Activated naive CD4-positive, alpha-beta T cell (primary cell): Measurements from ENCODE around the gene PTPN9.
"Not testable (repeated sequence)": the region's sequence is repeated elsewhere in the genome, so short reads cannot be mapped to it uniquely, and the experiment has no call there.

ENCODE experiments used
- DNase-seq, 4 experiments: peaks; one replicate each; lab custom pipeline; 2025; lab: John Stamatoyannopoulos, UW

PTPN9 gene

DNA sequence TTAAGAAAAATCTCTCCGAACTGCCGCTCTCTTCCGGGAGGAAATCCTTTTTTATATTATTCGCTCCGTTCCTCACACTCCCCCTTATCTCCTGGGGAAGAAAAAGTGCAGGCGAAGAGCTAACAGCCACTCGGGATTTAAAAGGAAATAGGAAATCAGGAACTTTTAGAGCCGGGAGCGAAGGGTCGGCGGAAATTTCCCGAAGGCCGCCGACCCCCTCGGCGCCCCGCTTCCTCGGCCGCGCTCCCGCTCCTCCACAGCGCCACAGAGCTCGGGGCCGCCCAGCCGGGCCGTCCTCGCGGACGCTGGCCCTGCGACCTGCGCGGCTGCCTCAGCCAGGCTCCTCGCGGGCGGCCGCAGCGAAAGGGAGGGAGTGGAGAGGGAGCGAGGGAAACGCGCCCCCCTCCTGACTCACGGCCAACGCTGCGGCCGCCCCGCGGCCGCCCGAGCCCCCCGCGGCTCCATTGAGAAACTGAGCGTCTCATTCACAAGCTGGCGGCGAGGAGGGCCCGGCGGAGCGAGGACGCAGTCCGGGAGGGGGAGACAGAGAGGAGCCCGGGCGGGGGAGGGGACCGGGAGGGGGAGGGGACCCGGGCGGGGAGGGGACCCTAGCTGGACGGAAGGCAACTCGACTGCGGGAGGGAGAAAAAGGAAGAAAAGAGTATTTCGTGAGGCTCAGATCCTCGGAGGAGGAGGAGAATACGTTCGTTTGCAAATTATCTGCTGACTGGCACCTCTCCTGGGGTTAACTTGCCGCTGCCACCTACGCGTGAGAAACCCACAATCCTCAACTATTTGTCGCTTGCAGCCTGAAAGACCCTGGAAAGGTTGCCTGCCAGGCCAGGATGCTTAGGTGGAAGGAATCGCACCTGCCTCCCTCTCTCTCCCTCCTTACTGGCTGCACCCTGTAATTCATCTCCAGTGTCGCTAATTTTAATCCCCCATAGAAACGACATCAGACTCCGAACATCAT is at the start of gene PTPN9:
Gene PTPN9, minus strand, starts transcription at position 368 of the 973 bp plus-strand sequence. CDS start 539 bp downstream, outside the sequence.
- peak; percentile 10 to 64 (median 30) for DNase-seq

DNA sequence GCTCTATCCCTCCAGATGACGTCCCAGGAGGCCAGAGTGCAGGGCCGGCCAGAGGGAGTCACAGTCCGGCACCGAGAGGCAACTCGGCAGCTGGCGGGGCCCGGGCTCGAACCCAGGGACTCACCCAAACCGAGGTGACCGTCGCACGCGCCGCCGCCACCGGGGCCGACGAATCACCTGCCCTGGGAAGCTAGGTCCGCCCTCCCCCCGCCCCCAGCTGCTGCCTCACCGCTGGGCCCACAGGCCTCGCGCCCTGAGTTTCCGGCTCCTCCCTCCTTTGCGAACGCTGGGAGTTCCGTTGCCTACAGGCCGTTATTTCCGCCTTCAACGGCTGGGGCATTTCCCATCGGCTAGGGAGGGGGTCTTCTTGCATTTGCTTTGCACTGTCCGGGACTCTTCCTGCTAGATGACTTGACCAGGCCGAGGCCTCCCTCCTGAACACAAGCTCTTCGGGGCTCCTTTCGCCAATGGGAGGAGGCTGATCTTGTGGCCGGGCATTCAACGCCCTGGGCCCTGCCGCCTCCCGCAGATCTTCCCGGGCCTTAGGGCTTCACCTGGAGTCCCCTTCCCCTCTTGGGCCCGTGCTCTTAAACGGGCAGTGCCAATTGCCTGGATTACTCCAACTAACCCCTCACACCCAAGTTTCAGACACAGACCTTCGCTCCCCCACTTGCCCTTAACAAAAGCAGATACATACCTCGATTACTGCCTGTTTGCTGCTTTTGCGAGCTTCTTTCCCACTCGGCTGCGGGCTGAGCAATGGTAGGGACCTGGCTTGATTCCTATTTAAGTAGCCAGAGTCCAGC is 46.6 kb upstream of the PTPN9 start, which contains the start of gene SNUPN:
Gene SNUPN, minus strand, starts transcription at position 184 of the 806 bp plus-strand sequence. CDS start 4,674 bp downstream, outside the sequence.
- peak; percentile 85 to 95 (median 88) for DNase-seq

DNA sequence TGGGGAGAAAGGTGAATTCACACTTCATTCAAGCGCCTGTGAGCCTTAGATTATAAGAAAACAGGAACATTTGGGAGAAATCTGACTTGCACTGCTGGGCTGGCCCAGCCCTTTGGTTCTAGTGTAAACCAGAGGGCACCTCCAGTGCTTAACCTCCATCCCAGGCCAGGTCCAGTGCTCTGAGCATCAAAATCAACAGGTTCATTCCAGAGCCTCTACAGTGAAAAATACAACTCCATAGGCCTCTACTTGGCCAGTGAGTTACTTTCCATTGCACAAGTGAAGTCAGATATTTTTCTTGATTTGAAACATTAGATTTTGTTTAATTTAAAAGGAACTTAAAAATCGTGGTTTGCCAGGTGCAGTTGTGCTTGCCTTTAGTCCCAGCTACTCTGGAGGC is 43.4 kb upstream of the PTPN9 start:
- DNase-seq, result no peak

DNA sequence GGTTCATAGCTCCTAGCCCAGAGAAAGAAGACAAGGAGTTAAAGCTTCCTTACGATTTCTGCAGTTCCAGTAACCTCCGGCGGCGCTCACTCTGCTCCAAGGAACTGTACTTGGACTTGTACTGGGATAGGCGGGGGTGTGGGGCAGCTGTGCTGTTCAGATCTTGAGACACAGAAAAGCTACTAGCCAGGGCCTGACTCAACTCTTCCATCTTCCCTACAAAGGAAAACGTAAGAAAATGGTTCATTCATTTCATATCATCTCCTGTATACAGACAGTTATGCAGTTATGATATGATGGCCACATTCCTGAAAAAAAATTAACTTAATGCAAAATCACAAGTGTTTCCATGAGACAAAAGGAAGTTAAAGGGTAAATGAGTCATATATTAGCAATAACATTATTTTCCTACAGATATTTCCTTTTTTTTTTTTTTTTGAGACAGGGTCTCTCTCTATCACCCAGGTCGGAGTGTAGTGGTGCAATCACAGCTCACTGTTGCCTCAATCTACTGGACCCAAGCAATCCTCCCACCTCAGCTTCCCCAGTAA is 41.8 kb upstream of the PTPN9 start:
- no peak for DNase-seq

DNA sequence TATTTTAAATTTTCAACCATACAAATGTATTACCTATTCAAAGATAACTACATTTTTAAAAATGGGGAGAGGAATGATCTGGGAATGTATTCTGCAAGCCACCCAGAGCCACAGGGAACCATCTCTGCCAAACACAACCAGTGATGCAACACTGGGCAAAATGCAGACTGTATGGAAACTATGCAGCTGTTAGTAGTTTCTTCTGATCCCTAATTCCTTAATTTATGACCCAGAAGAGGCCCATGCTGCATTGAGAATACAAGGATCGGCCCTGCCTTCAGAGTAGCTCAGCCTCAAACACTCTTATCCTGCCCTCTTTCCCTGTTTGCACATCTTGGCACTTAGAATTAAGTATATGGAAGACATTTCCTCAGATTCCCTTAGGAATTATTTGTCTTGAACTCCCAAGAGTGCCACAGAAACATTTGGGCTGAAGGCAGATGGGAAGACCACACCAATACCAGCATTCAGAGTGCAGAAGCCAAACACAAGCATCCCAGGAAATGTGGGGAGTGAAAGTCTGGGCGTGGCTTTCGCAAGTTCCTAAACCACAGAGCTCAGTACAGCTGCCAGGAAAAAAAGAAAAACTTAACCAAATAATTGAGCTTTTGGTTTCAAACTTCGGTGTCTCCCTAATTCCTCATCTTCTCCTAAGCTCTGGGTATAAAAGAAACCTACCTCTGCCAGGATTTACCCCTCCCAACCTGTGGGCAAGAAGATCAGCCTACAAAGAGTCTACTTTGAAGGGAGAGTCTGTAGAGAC is 41.1 kb upstream of the PTPN9 start:
- no peak for DNase-seq

DNA sequence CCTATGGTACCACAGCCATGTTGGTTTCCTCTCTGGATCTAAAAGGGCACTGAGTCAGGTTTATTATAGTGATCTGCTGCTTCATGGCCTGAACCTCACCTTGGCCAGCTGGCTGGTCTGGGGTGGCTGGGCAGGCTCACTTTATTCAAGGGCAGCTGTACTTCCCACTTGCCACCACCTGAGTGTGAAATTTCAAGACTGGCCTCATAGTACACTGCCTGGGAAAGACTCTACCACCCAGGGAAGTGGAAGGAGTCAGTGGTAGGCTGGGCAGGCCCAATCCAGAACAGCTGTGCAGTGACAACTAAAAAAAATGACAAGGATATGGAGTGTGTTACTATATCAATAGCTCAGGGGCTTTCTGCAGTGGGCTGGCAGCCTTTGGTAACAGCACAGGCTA is 37.7 kb upstream of the PTPN9 start:
- DNase-seq, result no peak

DNA sequence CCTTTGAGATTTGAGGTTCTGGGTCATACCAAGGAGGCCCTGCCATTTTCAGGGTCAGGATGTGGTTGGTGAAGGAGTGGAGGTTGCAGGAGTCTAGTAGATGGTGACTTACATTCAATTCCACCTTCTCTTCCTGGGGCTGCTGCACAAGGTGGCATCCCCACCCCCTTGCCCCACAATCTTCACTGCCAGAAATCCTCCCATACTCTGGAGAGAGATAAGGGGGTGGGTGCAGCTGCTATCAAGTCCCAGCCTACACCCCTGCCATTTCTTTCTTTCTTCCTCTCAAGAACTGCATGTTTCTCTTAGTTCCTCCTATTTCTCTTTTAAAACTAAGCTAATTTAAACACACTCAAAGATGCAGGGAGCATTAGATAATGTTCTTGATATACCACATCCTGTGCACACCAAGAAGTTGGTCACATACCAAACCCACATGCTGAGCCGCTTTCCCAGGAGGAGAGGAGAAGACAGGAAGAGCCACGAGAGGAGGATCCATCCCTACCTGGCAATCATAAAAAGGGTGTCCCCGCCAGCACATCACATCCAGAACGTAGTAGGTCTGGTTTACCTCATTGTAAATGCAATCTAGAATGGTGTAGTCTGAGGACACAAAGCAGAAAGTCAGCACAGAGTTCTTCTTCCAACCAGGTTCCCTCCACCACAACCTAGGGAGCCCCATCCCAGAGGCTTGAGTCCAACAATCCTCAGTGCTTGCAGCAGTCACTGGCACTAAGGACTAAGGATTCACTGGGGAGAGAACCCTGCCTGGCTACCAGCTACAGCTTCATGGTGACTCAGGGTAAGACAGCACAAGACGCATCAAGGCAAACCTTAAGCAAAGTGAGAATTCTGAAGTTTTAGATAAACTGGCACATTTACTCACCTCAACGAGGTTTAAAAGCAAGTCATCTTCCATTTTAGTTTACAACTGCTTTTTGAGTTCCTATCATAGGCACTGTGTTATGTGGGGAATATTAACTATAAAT is 27.9 kb upstream of the PTPN9 start:
- DNase-seq, result no peak

DNA sequence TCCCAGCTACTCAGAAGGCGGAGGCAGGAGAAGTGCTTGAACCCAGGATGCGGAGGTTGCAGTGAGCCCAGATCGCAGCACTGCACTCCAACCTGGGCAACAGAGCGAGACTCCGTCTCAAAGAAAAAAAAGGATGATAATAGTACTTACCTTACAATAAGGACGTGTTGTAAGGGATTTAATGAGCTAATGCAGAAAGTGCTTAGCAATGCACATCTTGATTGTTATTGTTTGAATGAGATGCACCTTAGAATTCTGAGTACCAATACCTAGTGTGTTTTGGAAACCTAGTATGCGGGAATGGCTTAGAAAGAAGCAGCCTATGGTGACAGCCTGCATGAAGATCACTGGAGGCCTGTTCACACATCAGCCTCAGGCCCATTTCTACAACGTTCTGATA is 26.9 kb upstream of the PTPN9 start:
- no peak for DNase-seq

DNA sequence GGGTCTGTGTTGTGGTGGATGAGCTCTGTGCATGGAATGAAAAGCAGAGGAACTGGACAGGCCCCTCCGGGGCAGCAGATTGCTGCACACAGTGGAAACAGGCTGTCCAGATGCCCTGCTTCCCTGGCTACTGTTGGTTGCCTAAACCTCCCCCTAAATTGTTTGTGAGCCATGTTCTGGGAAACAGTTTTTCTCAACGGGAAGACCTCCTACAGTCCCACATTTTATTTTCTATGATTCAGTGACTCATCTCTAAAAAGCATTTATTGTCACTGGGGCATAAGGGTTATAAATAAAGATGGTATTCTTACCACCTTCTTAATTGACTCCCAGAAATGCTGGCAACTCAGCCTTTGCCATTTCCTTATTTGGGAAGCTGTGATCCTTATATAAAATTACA is 20.3 kb upstream of the PTPN9 start:
- no peak for DNase-seq

DNA sequence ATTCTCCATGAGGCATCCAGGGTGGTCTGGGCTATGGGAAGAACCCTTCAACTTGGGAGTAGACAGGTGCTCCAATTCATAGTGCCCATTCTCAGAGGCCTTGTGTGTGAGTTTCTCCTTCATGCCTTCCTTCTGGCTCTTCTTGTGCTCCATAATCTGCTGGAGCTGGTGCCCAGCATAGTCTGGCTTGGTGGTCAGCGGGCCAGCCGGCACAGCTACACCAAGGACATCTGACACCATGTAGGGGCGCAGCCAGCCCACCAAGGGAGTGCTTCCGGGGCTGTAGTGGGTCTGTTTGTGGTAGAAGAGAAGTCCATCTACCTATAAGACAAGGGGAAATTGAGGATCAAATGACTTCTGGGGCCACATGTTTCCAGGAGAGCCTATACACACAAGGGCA is 19.2 kb upstream of the PTPN9 start:
- no peak for DNase-seq

DNA sequence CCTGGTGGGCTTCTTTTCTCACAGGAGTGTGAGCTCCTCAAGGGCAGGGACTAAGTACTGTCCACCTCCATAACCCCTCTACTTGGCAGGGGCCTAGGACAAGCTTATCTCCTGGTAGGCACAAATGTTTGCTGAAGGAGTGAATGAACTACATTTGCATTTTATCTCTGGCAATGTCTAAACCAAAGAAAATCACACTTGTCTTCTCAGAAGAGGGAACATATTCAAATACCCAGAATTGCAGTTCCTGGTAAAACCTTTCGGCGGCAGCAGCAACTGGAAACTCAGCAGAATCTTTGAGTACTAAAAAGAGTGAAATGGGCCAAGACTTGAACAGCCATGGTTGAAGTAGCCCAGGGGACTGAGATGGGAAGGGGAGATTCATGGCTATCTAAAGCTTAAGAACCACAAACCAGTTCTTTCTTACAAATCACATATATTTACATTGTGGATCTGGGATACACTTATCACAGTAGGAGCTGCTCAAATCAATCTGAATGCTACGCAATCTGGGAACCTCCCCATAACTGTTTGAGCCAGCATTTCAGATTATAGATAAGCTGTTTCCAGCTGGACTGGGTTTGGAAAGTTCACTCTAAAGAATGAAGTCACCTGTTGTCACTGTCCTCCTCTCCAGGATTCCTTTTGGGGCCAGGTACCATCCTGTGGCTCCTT is 18.7 kb upstream of the PTPN9 start:
- DNase-seq, result no peak

DNA sequence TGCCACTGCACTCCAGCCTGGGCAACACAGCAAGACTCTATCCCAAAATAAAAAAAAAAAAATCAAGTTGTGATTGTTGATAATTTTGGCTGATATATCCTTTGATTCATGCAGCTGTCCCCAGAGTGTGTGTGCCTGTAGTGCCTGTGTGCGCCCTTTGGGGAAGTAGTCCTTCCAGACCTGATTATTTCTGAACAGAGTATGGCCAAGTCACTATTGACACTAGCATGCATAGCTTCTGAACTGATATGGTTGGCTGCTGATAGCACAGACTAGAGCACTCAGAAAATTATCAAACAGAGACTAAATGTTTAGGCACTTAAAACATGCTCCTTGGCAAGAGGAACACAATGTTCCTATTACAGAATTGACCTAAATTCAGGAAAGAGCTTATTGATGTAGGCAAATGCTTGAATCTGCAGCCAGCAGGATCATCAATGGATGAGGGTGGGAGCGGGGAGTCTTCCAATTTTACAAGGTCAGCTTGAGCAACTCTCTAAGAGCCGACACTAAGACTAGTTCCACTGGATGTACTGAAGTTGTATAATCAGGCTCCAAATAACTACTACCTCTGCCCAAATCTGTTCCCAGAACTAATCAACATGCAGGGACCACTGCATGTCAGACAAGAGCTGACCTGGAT is 17.7 kb upstream of the PTPN9 start:
- DNase-seq, result no peak

DNA sequence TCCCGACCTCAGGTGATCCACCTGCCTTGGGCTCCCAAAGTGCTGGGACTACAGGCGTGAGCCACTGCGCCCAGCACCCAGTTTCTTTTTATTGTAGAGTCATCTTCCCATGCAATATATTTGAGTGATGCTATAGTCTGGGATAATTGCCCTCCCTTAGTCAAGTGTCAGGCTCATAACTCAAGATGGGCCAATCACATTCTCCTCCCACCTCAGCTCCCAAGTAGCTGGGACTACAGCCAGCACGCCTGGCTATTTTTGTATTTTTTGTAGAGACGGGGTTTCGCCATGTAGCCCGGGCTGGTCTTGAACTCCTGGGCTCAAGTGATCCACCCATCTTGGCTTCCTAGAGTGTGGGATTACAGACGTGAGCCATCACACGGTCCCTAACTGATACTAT is 15.2 kb upstream of the PTPN9 start:
- DNase-seq, result no peak

DNA sequence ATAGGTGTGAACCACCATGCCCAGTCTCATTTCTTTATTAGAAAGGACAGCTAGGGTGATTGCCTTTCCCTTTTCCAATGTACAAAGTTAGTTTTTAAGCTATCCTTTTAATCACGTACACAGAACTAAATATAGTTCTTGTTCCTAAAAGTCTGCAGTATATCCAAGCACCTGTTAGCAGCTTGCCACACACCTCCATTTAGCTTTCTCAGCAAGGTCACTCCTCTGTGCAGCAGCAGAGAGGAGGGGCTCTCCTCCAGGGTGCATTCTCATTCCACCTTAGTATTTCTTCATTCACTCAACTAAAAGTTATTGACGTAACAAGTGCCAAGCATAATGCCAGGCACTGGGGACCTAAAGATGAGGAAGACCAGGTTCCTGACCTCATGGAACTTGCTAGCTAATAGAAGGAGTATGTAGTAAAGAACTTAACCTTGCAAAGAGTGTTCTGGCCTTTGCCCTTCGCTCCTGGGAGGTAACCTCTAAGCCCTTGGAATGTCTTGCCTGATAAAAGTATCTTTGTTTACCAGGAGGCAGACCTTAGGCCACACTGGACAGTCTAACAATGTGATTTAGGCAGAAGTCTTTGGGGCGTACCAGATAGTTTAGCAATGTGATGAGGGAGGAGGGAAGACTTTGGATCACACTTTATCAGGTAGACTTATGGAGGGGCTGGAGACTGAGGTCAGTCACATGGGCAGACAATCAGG is 12.7 kb upstream of the PTPN9 start:
- DNase-seq, result no peak

DNA sequence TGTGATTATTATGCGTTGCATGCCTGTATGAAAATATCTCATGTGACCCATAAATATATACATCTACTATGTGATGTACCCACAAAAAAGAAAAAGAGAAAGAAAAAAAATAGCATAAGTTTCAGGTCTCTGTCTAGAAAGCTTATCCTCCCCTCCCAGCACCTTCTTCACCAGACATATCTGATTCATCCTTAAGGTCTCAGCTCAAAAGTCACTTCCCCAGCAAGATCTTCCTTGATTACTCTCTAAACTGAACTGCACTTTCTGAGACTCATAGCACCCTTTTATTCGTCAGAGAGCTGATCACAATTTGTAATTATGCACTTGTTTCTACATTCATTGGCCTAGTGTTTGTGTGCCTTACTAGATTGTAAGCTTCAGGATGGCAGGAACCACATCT is 11.1 kb upstream of the PTPN9 start:
- DNase-seq, result no peak

DNA sequence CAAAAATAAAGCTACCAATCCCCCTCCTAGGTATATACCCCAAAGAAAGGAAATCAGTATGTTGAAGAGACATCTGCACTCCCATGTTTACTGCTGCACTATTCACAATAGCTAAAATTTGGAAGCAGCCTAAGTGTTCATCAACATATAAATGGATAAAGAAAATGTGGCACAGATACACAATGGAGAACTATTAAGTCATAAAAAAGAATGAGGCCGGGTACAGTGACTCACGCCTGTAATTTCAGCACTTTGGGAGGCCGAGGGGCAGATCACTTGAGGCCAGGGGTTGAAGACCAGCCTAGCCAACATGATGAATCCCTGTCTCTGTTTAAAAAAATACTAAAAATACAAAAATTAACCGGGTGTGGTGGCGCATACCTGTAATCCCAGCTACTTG is 10.0 kb upstream of the PTPN9 start:
- no peak for DNase-seq

DNA sequence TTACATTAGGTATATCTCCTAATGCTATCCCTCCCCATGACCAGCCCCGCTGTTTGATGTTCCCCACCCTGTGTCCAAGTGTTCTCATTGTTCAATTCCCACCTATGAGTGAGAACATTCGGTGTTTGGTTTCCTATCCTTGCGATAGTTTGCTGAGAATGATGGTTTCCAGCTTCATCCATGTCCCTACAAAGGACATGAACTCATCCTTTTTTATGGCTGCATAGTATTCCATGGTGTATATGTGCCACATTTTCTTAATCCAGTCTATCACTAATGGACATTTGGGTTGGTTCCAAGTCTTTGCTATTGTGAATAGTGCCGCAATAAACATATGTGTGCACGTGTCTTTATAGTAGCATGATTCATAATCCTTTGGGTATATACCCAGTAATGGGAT is 7.3 kb upstream of the PTPN9 start:
- DNase-seq, result not testable (repeated sequence)

DNA sequence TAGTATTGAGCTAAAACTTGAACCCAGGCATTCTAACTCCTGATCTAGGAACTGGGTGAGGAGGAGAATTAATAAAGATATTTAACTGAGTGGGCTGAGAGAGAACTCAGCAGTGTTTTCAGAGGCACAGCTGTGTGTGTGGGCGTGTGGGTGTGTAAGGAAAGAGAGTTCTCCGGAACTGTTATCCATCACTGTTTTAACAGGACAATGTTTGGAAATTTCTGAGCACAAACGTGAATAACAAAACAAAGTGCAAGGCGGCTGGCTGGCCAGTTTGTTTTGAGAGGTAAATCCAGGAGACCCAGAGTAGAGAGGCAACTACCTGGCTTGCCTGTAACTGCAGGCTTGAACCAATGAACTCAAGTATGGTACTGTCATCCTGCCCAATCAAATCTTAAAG is 5.0 kb upstream of the PTPN9 start:
- DNase-seq, result no peak

DNA sequence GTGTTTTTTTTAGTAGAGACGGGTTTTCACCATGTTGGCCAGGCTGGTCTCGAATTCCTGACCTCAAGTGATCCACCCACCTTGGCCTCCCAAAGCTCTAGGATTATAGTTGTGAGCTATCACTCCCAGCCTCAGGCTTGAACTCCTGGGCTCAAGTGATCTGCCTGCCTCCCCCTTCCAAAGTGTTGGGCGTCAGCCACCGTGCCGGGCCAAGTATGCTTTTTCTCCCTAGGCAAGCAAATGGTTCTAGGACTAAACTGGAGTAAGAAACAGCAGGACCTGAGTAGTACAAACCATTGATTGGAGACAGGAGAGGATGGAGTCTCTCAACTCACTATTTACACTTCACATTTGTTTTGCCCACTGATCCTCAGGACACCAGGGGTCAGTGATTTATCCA is 4.6 kb upstream of the PTPN9 start:
- no peak for DNase-seq
